Esophagus squamous epithelium (tissue), 5 donors: ENCODE results near the gene ABLIM2. TPM values are rescaled to one million over a fixed set of nuclear protein-coding genes. Genes with fewer than 3 reads are reported as not detected.
"Not testable (repeated sequence)": the region's sequence is repeated elsewhere in the genome, so short reads cannot be mapped to it uniquely, and the experiment has no call there.

Experiments used
- DNase-seq: peaks from one replicate; lab custom pipeline; 2025; lab: John Stamatoyannopoulos, UW
- H3K27ac ChIP-seq, 4 donors: fragments of 200-600 bp; sonication (generic); one replicate each; pipeline ENCODE4 v1.5.1; 2016 to 2019; ENCODE audit warnings: mild to moderate bottlenecking in 1 of 4
- H3K27me3 ChIP-seq, 4 donors: fragments of 200-600 bp; sonication (generic); 1 replicate in 3 of 4; 2 replicates in 1 of 4; pipeline versions ENCODE4 v1.5.1 to v1.6.0; 2017 to 2021; ENCODE audit warnings: antibody characterized with exemption in 1 of 4
- H3K36me3 ChIP-seq, 3 donors: fragments of 200-600 bp; sonication (generic); one replicate each; pipeline ENCODE4 v1.5.1; 2016 to 2019
- H3K4me1 ChIP-seq, 3 donors: fragments of 200-600 bp; sonication (generic); one replicate each; pipeline ENCODE4 v1.5.1; 2017 to 2019
- H3K4me3 ChIP-seq, 4 donors: fragments of 200-600 bp; sonication (generic); 1 replicate in 3 of 4; 2 replicates in 1 of 4; pipeline ENCODE4 v1.5.1; 2016 to 2019; ENCODE audit warnings: mild to moderate bottlenecking in 2 of 4, moderate library complexity in 1 of 4
- H3K9me3 ChIP-seq, 3 donors: fragments of 200-600 bp; sonication (generic); one replicate each; pipeline ENCODE4 v1.5.1; 2016 to 2019
- POLR2A ChIP-seq, 4 donors: fragments of 450-650 bp; IDR thresholded peaks; one replicate each; pipeline ENCODE4 v1.6.1; 2017; ENCODE audit warnings: antibody characterized with exemption in 4 of 4, mild to moderate bottlenecking in 4 of 4, moderate library complexity in 3 of 4
- WGBS, 2 donors: methylation state at CpG; one replicate each; pipeline ENCODE4 v1.1.5; 2018; 5-methylcytosine and 5-hydroxymethylcytosine counted together
- intact Hi-C: fragments of 100-400 bp; cut with DNase I; formaldehyde crosslinking; loops from one replicate; pipeline ENCODE4 v1.15.0; 2022
- small RNA-seq, 4 donors: library from RNA; depleted of rRNA; stranded (forward); fragments of <200 nt; gene quantifications; one replicate each; pipeline ENCODE3, GENCODE V24; 2016
- total RNA-seq, 4 donors: library from RNA; depleted of rRNA; stranded (reverse); fragments of >200 nt; gene quantifications; one replicate each; pipeline ENCODE4 v1.1.0, GENCODE V29; 2016
- TF ChIP-seq, protein P1 (sequence below), 6 experiments: fragments of 450-650 bp in 4 of 6; fragments of 200-600 bp in 2 of 6; sonication (generic) in 2 of 6; IDR thresholded peaks; one replicate each; pipeline ENCODE4 v1.5.1; 2016 to 2019; ENCODE audit warnings: antibody characterized with exemption in 6 of 6, mild to moderate bottlenecking in 4 of 6, moderate library complexity in 4 of 6
- donor health status: DM: yes; HTN: yes; CAD: no.

Gene ABLIM2
- total RNA-seq, 4 donors from 2014 or later, result 13.5 to 26.7 (median 15.7) TPM

DNA sequence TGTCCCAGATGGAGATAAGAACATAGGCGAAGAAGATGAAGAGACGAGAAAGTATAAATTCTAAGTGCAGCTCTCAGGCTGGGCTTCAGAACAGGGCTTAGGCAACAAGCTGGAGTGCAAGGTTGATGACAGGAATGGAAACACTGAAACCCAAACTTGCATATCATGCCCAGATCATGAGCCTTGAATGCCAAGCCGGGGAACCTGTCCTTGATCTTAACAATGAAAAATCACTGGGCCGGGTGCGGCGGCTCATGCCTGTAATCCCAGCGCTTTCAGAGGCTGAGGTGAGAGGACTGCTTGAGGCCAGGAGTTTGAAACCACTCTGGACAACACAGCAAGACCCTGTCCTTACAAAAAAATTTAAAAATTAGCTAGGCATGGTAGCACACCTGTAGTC, 236.1 kb downstream of the ABLIM2 start:
- intact Hi-C loops, result loop anchor here (10.0 kb wide), 1 partner anchor 118 kb away; no protein-coding TSS in a partner anchor

DNA sequence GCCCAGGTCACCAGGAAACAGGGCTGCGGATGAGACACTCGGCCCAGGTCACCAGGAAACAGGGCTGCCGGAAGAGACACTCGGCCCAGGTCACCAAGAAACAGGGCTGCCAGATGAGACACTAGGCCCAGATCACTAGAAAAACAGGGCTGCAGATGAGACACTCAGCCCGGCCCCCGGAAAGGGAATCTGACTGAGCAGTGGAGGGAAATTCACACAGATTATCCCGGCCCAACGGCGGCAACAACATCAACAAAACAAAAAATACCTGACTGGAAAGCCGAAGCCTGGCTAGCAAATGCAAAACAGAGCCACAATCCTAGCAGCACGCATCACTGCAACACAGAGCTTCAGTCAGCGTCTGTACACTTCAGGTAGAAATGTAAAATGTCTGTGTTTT, 239.6 kb downstream of the ABLIM2 start:
- TF ChIP-seq, protein P1, sequence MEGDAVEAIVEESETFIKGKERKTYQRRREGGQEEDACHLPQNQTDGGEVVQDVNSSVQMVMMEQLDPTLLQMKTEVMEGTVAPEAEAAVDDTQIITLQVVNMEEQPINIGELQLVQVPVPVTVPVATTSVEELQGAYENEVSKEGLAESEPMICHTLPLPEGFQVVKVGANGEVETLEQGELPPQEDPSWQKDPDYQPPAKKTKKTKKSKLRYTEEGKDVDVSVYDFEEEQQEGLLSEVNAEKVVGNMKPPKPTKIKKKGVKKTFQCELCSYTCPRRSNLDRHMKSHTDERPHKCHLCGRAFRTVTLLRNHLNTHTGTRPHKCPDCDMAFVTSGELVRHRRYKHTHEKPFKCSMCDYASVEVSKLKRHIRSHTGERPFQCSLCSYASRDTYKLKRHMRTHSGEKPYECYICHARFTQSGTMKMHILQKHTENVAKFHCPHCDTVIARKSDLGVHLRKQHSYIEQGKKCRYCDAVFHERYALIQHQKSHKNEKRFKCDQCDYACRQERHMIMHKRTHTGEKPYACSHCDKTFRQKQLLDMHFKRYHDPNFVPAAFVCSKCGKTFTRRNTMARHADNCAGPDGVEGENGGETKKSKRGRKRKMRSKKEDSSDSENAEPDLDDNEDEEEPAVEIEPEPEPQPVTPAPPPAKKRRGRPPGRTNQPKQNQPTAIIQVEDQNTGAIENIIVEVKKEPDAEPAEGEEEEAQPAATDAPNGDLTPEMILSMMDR (IDR thresholded peaks at IDR 0.05), result no peak
- no peak for TF ChIP-seq POLR2A (IDR thresholded peaks at IDR 0.05)
- intact Hi-C loops, result no loop called here
- Histone ChIP-seq H3K27ac (peak overlapping the region in 1 of 4 donors; percentile 65), H3K4me1 (peaks cover 0 to 44% (median 0%) of the 10 kb centered on the region in 3 donors), H3K36me3 (no peaks in the 10 kb centered on the region), H3K9me3 (no peaks in the 10 kb centered on the region), H3K4me3 (no peak overlapping the region), H3K27me3 (no peaks in the 10 kb centered on the region)
- 83 to 87% methylated on average over 10 to 12 of the region's 12 CpGs for WGBS, 2 donors
- no peak for DNase-seq

More for the DNA sequence above, 236.1 kb downstream of the ABLIM2 start:
- no peak for TF ChIP-seq POLR2A (IDR thresholded peaks at IDR 0.05)
- TF ChIP-seq, protein P1 (IDR thresholded peaks at IDR 0.05), result no peak
- peaks cover 0 to 32% (median 5%) of the 10 kb centered on the region in 3 donors for H3K4me1 ChIP-seq
- H3K9me3 ChIP-seq, result no peaks in the 10 kb centered on the region
- H3K27me3 ChIP-seq, result no peaks in the 10 kb centered on the region
- H3K27ac ChIP-seq, result peak overlapping the region in 1 of 4 donors; percentile 13
- H3K4me3 ChIP-seq, result no peak overlapping the region
- DNase-seq, result no peak
- H3K36me3 ChIP-seq, result no peaks in the 10 kb centered on the region
- WGBS, 2 donors, result 71 to 79% methylated on average over 7 of the region's 7 CpGs

DNA sequence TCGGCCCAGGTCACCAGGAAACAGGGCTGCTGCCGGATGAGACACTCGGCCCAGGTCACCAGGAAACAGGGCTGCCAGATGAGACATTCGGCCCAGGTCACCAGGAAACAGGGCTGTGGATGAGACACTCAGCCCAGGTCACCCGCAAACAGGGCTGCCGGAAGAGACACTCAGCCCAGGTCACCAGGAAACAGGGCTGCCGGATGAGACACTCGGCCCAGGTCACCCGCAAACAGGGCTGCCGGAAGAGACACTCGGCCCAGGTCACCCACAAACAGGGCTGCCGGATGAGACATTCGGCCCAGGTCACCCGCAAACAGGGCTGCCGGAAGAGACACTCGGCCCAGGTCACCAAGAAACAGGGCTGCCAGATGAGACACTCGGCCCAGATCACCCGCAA, 240.4 kb downstream of the ABLIM2 start:
- H3K9me3 ChIP-seq, intact Hi-C loops, H3K36me3 ChIP-seq, H3K4me3 ChIP-seq, DNase-seq, H3K27me3 ChIP-seq: not testable (repeated sequence)
- Histone ChIP-seq H3K27ac (peak overlapping the region in 2 of 4 donors; percentile 9 to 65), H3K4me1 (peaks cover 0 to 38% (median 0%) of the 10 kb centered on the region in 3 donors)
- WGBS, 2 donors, result 76% methylated on average over 10 of the region's 18 CpGs; no CpG with 5 or more reads in 1 of the 2 donors

DNA sequence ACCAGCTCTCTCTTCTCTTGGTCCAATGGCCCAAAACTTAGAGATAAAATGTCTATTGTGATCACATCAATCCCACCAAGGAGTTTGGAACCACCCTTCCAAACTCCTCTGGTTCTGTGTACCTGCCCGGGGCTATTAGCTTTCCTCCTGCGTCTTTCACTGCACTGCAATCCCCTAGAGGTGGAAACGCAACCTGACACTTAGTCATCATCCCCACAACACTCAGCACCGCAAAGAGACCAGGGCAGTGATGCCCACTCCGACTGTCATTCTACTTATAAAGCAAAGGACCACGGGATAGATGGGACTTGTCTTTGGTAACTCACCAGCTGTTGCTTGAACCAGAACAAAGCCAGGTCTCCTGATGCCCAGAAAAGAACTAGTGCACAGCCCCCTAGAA, 240.9 kb downstream of the ABLIM2 start:
- Histone ChIP-seq H3K9me3 (no peaks in the 10 kb centered on the region), H3K27me3 (no peaks in the 10 kb centered on the region), H3K4me3 (no peak overlapping the region), H3K36me3 (no peaks in the 10 kb centered on the region), H3K4me1 (peaks cover 0 to 38% (median 0%) of the 10 kb centered on the region in 3 donors), H3K27ac (peak overlapping the region in 1 of 4 donors; percentile 65)
- intact Hi-C loops, result no loop called here
- TF ChIP-seq, protein P1 (IDR thresholded peaks at IDR 0.05), result peak in 1 of 6 experiments; percentile 27
- no peak for TF ChIP-seq POLR2A (IDR thresholded peaks at IDR 0.05)
- DNase-seq, result no peak
- WGBS, 2 donors, result 57 to 72% methylated on average over 6 of the region's 6 CpGs

DNA sequence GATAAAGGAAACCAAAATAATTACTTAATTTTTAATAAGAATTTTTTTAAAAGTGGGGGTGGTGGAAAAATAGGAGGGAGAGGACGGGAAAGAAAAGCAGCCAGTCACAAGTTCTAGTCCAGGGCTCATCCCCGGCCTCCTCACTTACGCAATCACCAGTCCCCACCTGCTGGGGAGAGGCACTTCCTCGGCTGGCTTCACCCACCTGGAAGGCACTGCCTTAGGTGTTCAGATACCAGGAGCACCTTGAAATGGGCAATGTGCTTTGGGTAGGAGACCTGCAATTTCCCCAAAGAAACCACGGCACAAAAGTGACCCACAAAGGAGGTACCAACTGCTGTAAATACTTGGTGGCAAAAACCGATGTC, 242.8 kb downstream of the ABLIM2 start:
- TF ChIP-seq POLR2A (IDR thresholded peaks at IDR 0.05), result no peak
- TF ChIP-seq, protein P1 (IDR thresholded peaks at IDR 0.05), result no peak
- 50 to 65% methylated on average over 6 of the region's 6 CpGs for WGBS, 2 donors
- H3K36me3 ChIP-seq, result no peaks in the 10 kb centered on the region

More for the DNA sequence above, 242.8 kb downstream of the ABLIM2 start:
- Histone ChIP-seq H3K27me3 (no peaks in the 10 kb centered on the region), H3K9me3 (no peaks in the 10 kb centered on the region), H3K4me1 (peaks cover 0 to 54% (median 8%) of the 10 kb centered on the region in 3 donors), H3K4me3 (no peak overlapping the region), H3K27ac (no peak overlapping the region)
- DNase-seq, result no peak
- intact Hi-C loops, result no loop called here

Small RNA genes within 50 kb of the gene (small RNA-seq; reads per million reads assigned to genes)
- gene MIR95, result 2.8 to 11.0 (median 6.5) reads per million in 4 donors

Other genes with a start within 250 kb of the ABLIM2 start
- gene AFAP1, start 219.0 kb downstream of the ABLIM2 start, total RNA-seq, result 10 to 100 TPM in 2 of 4 donors, 1 to 10 TPM in 2; 4.4 to 16.6 (median 10.7) TPM
- gene SH3TC1, start 40.5 kb upstream of the ABLIM2 start, total RNA-seq, result 10 to 100 TPM; 24.6 to 31.2 (median 27.1) TPM
- gene HTRA3, start 110.9 kb upstream of the ABLIM2 start, total RNA-seq, result 10 to 100 TPM in 1 of 4 donors, 1 to 10 TPM in 3; 1.8 to 13.0 (median 6.6) TPM